H1 (cell line): ENCODE results near the gene POU3F2. TPM values are rescaled to one million over a fixed set of nuclear protein-coding genes. Genes with fewer than 3 reads are reported as not detected.

Experiments used
- CTCF ChIA-PET: fragments of 300-600 bp; sonication (Branson Sonifier 250); formaldehyde crosslinking; loops from one replicate; lab custom pipeline; 2021; ENCODE audit not compliant: partially characterized antibody; lab: Charles Lee
- POLR2A ChIA-PET: fragments of 300-600 bp; sonication (Branson Sonifier 250); formaldehyde crosslinking; loops from one replicate; lab custom pipeline; 2021; ENCODE audit warnings: inconsistent platforms; ENCODE audit not compliant: partially characterized antibody; lab: Charles Lee
- DNase-seq, 2 experiments: peaks; one replicate each; pipeline versions ENCODE4 v3.0.0 to v3.0.0-alpha.2; 2010 to 2022; ENCODE audit warnings: low spot score in 2 of 2, low read depth in 1 of 2, mixed read lengths in 1 of 2
- FAIRE-seq: peaks from 2 replicates; lab custom pipeline; 2011; peaks lifted over from hg19 to GRCh38; lab: Jason Lieb, UNC
- H2AFZ ChIP-seq: 2 replicates; pipeline ENCODE4 v1.8.1; 2012; ENCODE audit warnings: low read length, inconsistent platforms
- H2AK5ac ChIP-seq: 2 replicates; pipeline ENCODE4 v1.6.1; 2013; ENCODE audit warnings: low read depth, low read length
- H2BK120ac ChIP-seq: replicated peaks from 2 replicates; pipeline ENCODE3; 2013; ENCODE audit warnings: low read depth, low read length, inconsistent platforms
- H2BK12ac ChIP-seq: 2 replicates; pipeline ENCODE4 v1.6.1; 2013; ENCODE audit warnings: low read depth, low read length
- H2BK15ac ChIP-seq: 2 replicates; pipeline ENCODE4 v1.6.1; 2013; ENCODE audit warnings: low read length
- H2BK20ac ChIP-seq: 2 replicates; pipeline ENCODE4 v1.6.1; 2013; ENCODE audit warnings: low read length
- H2BK5ac ChIP-seq: 2 replicates; pipeline ENCODE4 v1.6.1; 2013; ENCODE audit warnings: low read depth, low read length
- H3K14ac ChIP-seq: 2 replicates; pipeline ENCODE4 v1.6.1; 2013; ENCODE audit warnings: inconsistent platforms; ENCODE audit not compliant: insufficient read length
- H3K18ac ChIP-seq: 2 replicates; pipeline ENCODE4 v1.6.1; 2013; ENCODE audit warnings: low read length; ENCODE audit errors: extremely low read depth
- H3K23ac ChIP-seq: 2 replicates; pipeline ENCODE4 v1.6.1; 2013; ENCODE audit warnings: inconsistent platforms; ENCODE audit not compliant: insufficient read length
- H3K23me2 ChIP-seq: 2 replicates; pipeline ENCODE4 v1.6.1; 2013; ENCODE audit warnings: low read depth, low read length
- H3K27ac ChIP-seq: 2 replicates; pipeline ENCODE4 v1.6.1; 2011; ENCODE audit warnings: low read depth, low read length, inconsistent platforms
- H3K27me3 ChIP-seq, 4 experiments: replicated peaks in 1 of 4; 1 replicate in 1 of 4; 2 replicates in 3 of 4; pipeline versions ENCODE4 v1.6.1 to v1.8.1; 2011 to 2013; ENCODE audit warnings: low read length in 3 of 4, mild to moderate bottlenecking in 3 of 4, inconsistent platforms in 2 of 4, mixed read lengths in 2 of 4, moderate library complexity in 1 of 4; ENCODE audit not compliant: control insufficient read depth in 3 of 4, insufficient read depth in 3 of 4; ENCODE audit errors: extremely low read depth in 1 of 4
- H3K36me3 ChIP-seq, 4 experiments: 2 replicates each; pipeline versions ENCODE4 v1.6.1 to v1.8.1; 2011 to 2013; ENCODE audit warnings: mild to moderate bottlenecking in 4 of 4, low read length in 3 of 4, moderate library complexity in 2 of 4, control low read depth in 1 of 4, inconsistent platforms in 1 of 4; ENCODE audit not compliant: insufficient read depth in 4 of 4, control insufficient read depth in 2 of 4
- H3K4ac ChIP-seq: replicated peaks from 2 replicates; pipeline ENCODE3; 2013; ENCODE audit warnings: low read length, low read depth, mixed read lengths, inconsistent platforms; ENCODE audit not compliant: insufficient read length
- H3K4me1 ChIP-seq, 4 experiments: replicated peaks in 1 of 4; 1 replicate in 1 of 4; 2 replicates in 3 of 4; pipeline versions ENCODE4 v1.6.1 to v1.8.1; 2011 to 2013; ENCODE audit warnings: low read length in 3 of 4, inconsistent platforms in 2 of 4, mixed read lengths in 1 of 4; ENCODE audit not compliant: insufficient read depth in 4 of 4, control insufficient read depth in 3 of 4
- H3K4me2 ChIP-seq, 2 experiments: 2 replicates each; pipeline versions ENCODE4 v1.6.1 to v1.8.1; 2011 to 2013; ENCODE audit warnings: low read depth in 2 of 2, low read length in 2 of 2, control low read depth in 1 of 2, inconsistent platforms in 1 of 2, mild to moderate bottlenecking in 1 of 2; ENCODE audit not compliant: insufficient read depth in 1 of 2
- H3K4me3 ChIP-seq, 4 experiments: fragments of 200-600, 300-600 bp in 1 of 4; sonication (generic), shearing (Covaris generic), sonication (Bioruptor Twin) in 1 of 4; 2 replicates each; pipeline versions ENCODE4 v1.5.1 to v1.8.1; 2011 to 2016; ENCODE audit warnings: low read length in 4 of 4, low read depth in 3 of 4, control low read depth in 2 of 4, inconsistent platforms in 2 of 4, mild to moderate bottlenecking in 2 of 4, mixed read lengths in 1 of 4, moderate library complexity in 1 of 4; ENCODE audit not compliant: insufficient read depth in 2 of 4; ENCODE audit errors: extremely low read depth in 1 of 4
- H3K56ac ChIP-seq: replicated peaks from 2 replicates; pipeline ENCODE3; 2013; ENCODE audit warnings: low read depth, mild to moderate bottlenecking, mixed read lengths, low read length, inconsistent platforms; ENCODE audit not compliant: insufficient read length
- H3K79me1 ChIP-seq: 2 replicates; pipeline ENCODE4 v1.6.1; 2013; ENCODE audit warnings: low read depth, low read length, control low read depth
- H3K79me2 ChIP-seq, 2 experiments: 2 replicates each; pipeline versions ENCODE4 v1.6.1 to v1.8.1; 2012 to 2013; ENCODE audit warnings: low read length in 2 of 2, mild to moderate bottlenecking in 2 of 2, inconsistent platforms in 1 of 2; ENCODE audit not compliant: insufficient read depth in 2 of 2, control insufficient read depth in 1 of 2
- H3K9ac ChIP-seq, 4 experiments: replicated peaks in 1 of 4; 1 replicate in 1 of 4; 2 replicates in 3 of 4; pipeline versions ENCODE4 v1.6.1 to v1.8.1; 2011 to 2013; ENCODE audit warnings: low read depth in 3 of 4, low read length in 3 of 4, control low read depth in 2 of 4, mild to moderate bottlenecking in 2 of 4, moderate library complexity in 2 of 4, inconsistent platforms in 1 of 4; ENCODE audit errors: extremely low read depth in 1 of 4
- H3K9me3 ChIP-seq, 2 experiments: 2 replicates each; pipeline versions ENCODE4 v1.6.1 to v1.8.1; 2012 to 2013; ENCODE audit warnings: mild to moderate bottlenecking in 2 of 2, moderate library complexity in 2 of 2, control low read depth in 1 of 2, inconsistent platforms in 1 of 2, low read depth in 1 of 2, low read length in 1 of 2, mixed read lengths in 1 of 2; ENCODE audit not compliant: insufficient read depth in 2 of 2
- H4K20me1 ChIP-seq, 2 experiments: replicated peaks in 1 of 2; 2 replicates each; pipeline versions ENCODE3 to v1.8.1; 2011 to 2013; ENCODE audit warnings: inconsistent platforms in 2 of 2, low read length in 2 of 2, mild to moderate bottlenecking in 1 of 2; ENCODE audit not compliant: insufficient read depth in 2 of 2, control insufficient read depth in 1 of 2
- H4K5ac ChIP-seq: 2 replicates; pipeline ENCODE4 v1.6.1; 2013; ENCODE audit warnings: low read length, low read depth, mixed read lengths, inconsistent platforms; ENCODE audit not compliant: insufficient read length
- H4K8ac ChIP-seq: 2 replicates; pipeline ENCODE4 v1.8.0; 2013; ENCODE audit warnings: mild to moderate bottlenecking, moderate library complexity, low read length, inconsistent platforms; ENCODE audit not compliant: insufficient read depth; ENCODE audit errors: extremely low read depth
- H4K91ac ChIP-seq: replicated peaks from 2 replicates; pipeline ENCODE3; 2013; ENCODE audit warnings: low read length, mixed read lengths, inconsistent platforms; ENCODE audit not compliant: insufficient read length
- ASH2L ChIP-seq: fragments of 200-600, 300-600 bp; sonication (generic); IDR thresholded peaks from one replicate; pipeline ENCODE4 v1.7.1; 2017; ENCODE audit warnings: low read length
- CBX8 ChIP-seq: fragments of 300-800, 300-1000 bp; sonication (generic); IDR thresholded peaks from 2 replicates; pipeline ENCODE4 v1.7.1; 2016; ENCODE audit warnings: low read depth, low read length, borderline replicate concordance
- CREB1 ChIP-seq: IDR thresholded peaks from 2 replicates; pipeline ENCODE4 v1.6.1; 2012; ENCODE audit warnings: inconsistent platforms
- KDM1A ChIP-seq: fragments of 200-600, 300-600 bp; sonication (generic); IDR thresholded peaks from 2 replicates; pipeline ENCODE4 v1.7.1; 2016; ENCODE audit warnings: mild to moderate bottlenecking, low read length, borderline replicate concordance
- KDM5A ChIP-seq: fragments of 200-600 bp; IDR thresholded peaks from 2 replicates; pipeline ENCODE4 v1.7.1; 2012; ENCODE audit warnings: mild to moderate bottlenecking, low read length, inconsistent platforms, mixed read lengths
- SAP30 ChIP-seq: fragments of 300-600 bp; sonication (generic); IDR thresholded peaks from 2 replicates; pipeline ENCODE4 v1.7.1; 2012; ENCODE audit warnings: low read length, moderate library complexity, mild to moderate bottlenecking, inconsistent platforms; ENCODE audit not compliant: insufficient read depth, insufficient replicate concordance
- SP4 ChIP-seq: IDR thresholded peaks from 2 replicates; pipeline ENCODE4 v1.6.1; 2012; ENCODE audit warnings: low read length, inconsistent platforms
- whole genome bisulfite sequencing, 2 experiments: shearing (Covaris generic) in 1 of 2; methylation state at CpG; one replicate each; pipeline versions ENCODE4 v1.1.6 to v1.1.7; 2013 to 2015; ENCODE audit warnings: low lambda C conversion rate in 2 of 2, mixed read lengths in 2 of 2, inconsistent platforms in 1 of 2, low coverage in 1 of 2, missing lambda C conversion rate in 1 of 2; ENCODE audit not compliant: insufficient replicate concordance in 2 of 2, insufficient coverage in 1 of 2, insufficient read length in 1 of 2; ENCODE audit errors: extremely low coverage in 1 of 2, missing lambda C conversion rate in 1 of 2; 5-methylcytosine and 5-hydroxymethylcytosine counted together
- polyA plus RNA-seq, 7 experiments: library from polyadenylated mRNA; depleted of rRNA in 3 of 7; stranded (reverse) in 5 of 7; unstranded in 2 of 7; fragments of >200 nt in 5 of 7; fragments of 200-250 nt in 2 of 7; gene quantifications; 1 replicate in 5 of 7; 2 replicates in 1 of 7; 4 replicates in 1 of 7; pipeline versions ENCODE4 v1.2.1 to v1.2.3, GENCODE V29; 2011 to 2013; ENCODE audit warnings: missing spikeins in 2 of 7, mixed read lengths in 2 of 7
- total RNA-seq: library from RNA; stranded (reverse); fragmentation: NEBNext Ultra II Directional; extraction: Animal tissue kit (Norgen Biotek cat#: 25700); gene quantifications from 2 replicates; pipeline ENCODE4 v1.2.1, GENCODE V29; 2021
- TF ChIP-seq, protein P1 (sequence below): IDR thresholded peaks from 2 replicates; pipeline ENCODE4 v1.6.1; 2012; ENCODE audit warnings: inconsistent platforms
- TF ChIP-seq, protein P2 (sequence below): IDR thresholded peaks from 2 replicates; pipeline ENCODE4 v1.6.1; 2011; ENCODE audit warnings: low read depth, mild to moderate bottlenecking, low read length; ENCODE audit not compliant: insufficient read depth
- TF ChIP-seq, protein P3 (sequence below): IDR thresholded peaks from 2 replicates; pipeline ENCODE4 v1.6.1; 2011; ENCODE audit warnings: low read length, improper control_type of control experiment

POU3F2 gene
- total and polyA plus RNA-seq, 2 of the 8 experiments (the other 6 are each of a cell fraction or from before 2014, with no cell fraction given): 0.09 to 0.35 TPM

DNA sequence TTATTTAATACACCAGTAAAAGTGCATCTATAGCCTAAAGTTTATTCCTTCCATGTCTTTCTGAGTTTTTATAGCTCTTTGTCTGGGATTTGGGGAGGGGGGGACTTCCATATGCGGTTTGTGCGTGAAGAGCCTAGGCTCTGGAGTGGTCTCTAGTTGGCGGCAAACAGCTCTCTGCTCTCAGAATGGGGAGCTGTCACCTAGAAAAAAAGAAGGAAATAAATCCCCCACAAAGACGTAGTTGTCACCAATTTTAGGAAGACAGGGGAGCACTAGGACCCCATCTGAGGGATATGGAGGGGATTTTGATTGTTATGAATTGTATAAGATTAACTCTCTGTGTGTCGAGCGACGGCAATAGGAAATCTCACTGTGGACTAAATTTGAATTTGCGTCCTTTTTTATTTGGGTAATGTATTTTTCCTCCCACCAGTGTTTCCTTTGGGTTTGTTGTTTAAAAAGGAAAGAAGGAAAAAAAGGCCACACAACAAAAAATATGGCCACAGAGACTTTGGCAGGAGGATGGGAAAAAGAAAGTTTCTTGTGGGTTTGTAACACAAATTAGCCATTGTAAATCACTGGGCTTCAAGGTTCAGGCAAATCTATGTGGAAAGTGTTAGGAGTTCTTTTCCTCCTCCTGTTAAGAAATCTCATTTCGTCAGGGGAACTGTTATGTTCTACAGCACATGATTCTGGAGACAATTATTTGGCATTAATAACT is 7.4 kb downstream of the POU3F2 start:
- FAIRE-seq (no peak), DNase-seq (no peak)
- no peak overlapping the region for H4K8ac ChIP-seq
- no peak overlapping the region for H2AK5ac ChIP-seq
- H3K4me1 ChIP-seq: peaks cover 2 to 7% (median 5%) of the 10 kb centered on the region in 4 experiments
- POLR2A ChIA-PET: interaction anchor here (0.6 to 2.1 kb wide), 3 partner anchors 8 to 770 kb away, joined by 3 to 12 read pairs (median 11); partner anchors contain the start of gene POU3F2
- H4K20me1 ChIP-seq: peaks cover 2 to 8% of the 10 kb centered on the region in 2 experiments
- H3K27ac ChIP-seq: no peak overlapping the region
- peak overlapping the region; percentile 38 to 80 for H3K4me2 ChIP-seq
- no peak overlapping the region for H4K91ac ChIP-seq
- H4K5ac ChIP-seq: no peak overlapping the region
- no peaks in the 10 kb centered on the region for H3K79me2 ChIP-seq
- no peaks in the 10 kb centered on the region; the same call in 1 of the 2 replicates for H3K23me2 ChIP-seq
- no peaks in the 10 kb centered on the region for H3K79me1 ChIP-seq
- H2BK15ac ChIP-seq: no peak overlapping the region
- WGBS, 2 experiments: 3% methylated on average over 9 of the region's 9 CpGs; no CpG with 5 or more reads in 1 of the 2 experiments
- no peaks in the 10 kb centered on the region for H3K9me3 ChIP-seq
- no peak overlapping the region for H2BK20ac ChIP-seq
- no peak overlapping the region for H3K9ac ChIP-seq
- peak overlapping the region; percentile 8 to 63 (median 21); a peak in 4 of 8 replicates for H3K4me3 ChIP-seq
- CTCF ChIA-PET: interaction anchor here (0.6 to 8.5 kb wide), 7 partner anchors 9 to 1774 kb away, joined by 3 to 79 read pairs (median 3); partner anchors contain the start of gene POU3F2
- no peak overlapping the region for H3K23ac ChIP-seq
- H2BK120ac ChIP-seq: no peak overlapping the region
- H3K4ac ChIP-seq: no peak overlapping the region
- no peak overlapping the region for H3K14ac ChIP-seq
- no peak overlapping the region for H3K18ac ChIP-seq
- peaks cover 56 to 89% (median 73%) of the 10 kb centered on the region in 4 experiments for H3K27me3 ChIP-seq
- no peak overlapping the region for H2BK12ac ChIP-seq
- H2AFZ ChIP-seq: no peak overlapping the region
- no peaks in the 10 kb centered on the region; a peak in 1 of 8 replicates for H3K36me3 ChIP-seq
- no peak overlapping the region for H3K56ac ChIP-seq
- no peak overlapping the region for H2BK5ac ChIP-seq
- TF ChIP-seq KDM5A: no peak
- TF ChIP-seq, protein P1, sequence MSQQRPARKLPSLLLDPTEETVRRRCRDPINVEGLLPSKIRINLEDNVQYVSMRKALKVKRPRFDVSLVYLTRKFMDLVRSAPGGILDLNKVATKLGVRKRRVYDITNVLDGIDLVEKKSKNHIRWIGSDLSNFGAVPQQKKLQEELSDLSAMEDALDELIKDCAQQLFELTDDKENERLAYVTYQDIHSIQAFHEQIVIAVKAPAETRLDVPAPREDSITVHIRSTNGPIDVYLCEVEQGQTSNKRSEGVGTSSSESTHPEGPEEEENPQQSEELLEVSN: no peak
- TF ChIP-seq CREB1: no peak
- TF ChIP-seq SP4: no peak
- TF ChIP-seq, protein P2, sequence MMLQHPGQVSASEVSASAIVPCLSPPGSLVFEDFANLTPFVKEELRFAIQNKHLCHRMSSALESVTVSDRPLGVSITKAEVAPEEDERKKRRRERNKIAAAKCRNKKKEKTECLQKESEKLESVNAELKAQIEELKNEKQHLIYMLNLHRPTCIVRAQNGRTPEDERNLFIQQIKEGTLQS: no peak
- TF ChIP-seq, protein P3, sequence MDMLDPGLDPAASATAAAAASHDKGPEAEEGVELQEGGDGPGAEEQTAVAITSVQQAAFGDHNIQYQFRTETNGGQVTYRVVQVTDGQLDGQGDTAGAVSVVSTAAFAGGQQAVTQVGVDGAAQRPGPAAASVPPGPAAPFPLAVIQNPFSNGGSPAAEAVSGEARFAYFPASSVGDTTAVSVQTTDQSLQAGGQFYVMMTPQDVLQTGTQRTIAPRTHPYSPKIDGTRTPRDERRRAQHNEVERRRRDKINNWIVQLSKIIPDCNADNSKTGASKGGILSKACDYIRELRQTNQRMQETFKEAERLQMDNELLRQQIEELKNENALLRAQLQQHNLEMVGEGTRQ: no peak
- no peak for TF ChIP-seq KDM1A
- TF ChIP-seq ASH2L: no peak
- TF ChIP-seq SAP30: no peak
- 0 out of 2 replicates have a peak, but pooled peaks have one; percentile 13 for TF ChIP-seq CBX8
